Endothelial cell (in vitro differentiated cells): ENCODE measurements around the gene RRBP1. TPM values are rescaled to one million over a fixed set of nuclear protein-coding genes. Genes with fewer than 3 reads are reported as not detected.

Source experiments
- DNase-seq: peaks from one replicate; pipeline ENCODE4 v3.0.0; 2021; ENCODE audit warnings: low spot score
- H3K27ac Mint-ChIP-seq: one replicate; pipeline ENCODE4 v1.8.0; 2021; ENCODE audit warnings: mixed read lengths, inconsistent platforms; ENCODE audit not compliant: unreplicated experiment
- H3K27me3 Mint-ChIP-seq: one replicate; pipeline ENCODE4 v1.8.0; 2021; ENCODE audit warnings: mild to moderate bottlenecking, moderate library complexity, mixed read lengths, inconsistent platforms; ENCODE audit not compliant: unreplicated experiment
- H3K36me3 Mint-ChIP-seq: one replicate; pipeline ENCODE4 v1.8.0; 2021; ENCODE audit warnings: mild to moderate bottlenecking, low read depth, mixed read lengths, inconsistent platforms; ENCODE audit not compliant: unreplicated experiment
- H3K4me1 Mint-ChIP-seq: one replicate; pipeline ENCODE4 v1.8.0; 2021; ENCODE audit warnings: mild to moderate bottlenecking, mixed read lengths, inconsistent platforms; ENCODE audit not compliant: unreplicated experiment
- H3K4me3 Mint-ChIP-seq: one replicate; pipeline ENCODE4 v1.8.0; 2021; ENCODE audit warnings: mild to moderate bottlenecking, mixed read lengths, inconsistent platforms; ENCODE audit not compliant: unreplicated experiment
- H3K9me3 Mint-ChIP-seq: one replicate; pipeline ENCODE4 v1.8.0; 2021; ENCODE audit warnings: mixed read lengths, inconsistent platforms; ENCODE audit not compliant: unreplicated experiment
- total RNA-seq: library from RNA; stranded (reverse); fragmentation: NEBNext Ultra II Directional; extraction: Animal tissue kit (Norgen Biotek cat#: 25700); gene quantifications from one replicate; pipeline ENCODE4 v1.2.1, GENCODE V29; 2021; ENCODE audit not compliant: unreplicated experiment
- TF ChIP-seq, protein P1 (sequence below): fragments of 200-600 bp; sonication (generic); IDR thresholded peaks from one replicate; pipeline ENCODE4 v1.5.0; 2021; ENCODE audit warnings: antibody characterized with exemption; ENCODE audit not compliant: unreplicated experiment

The RRBP1 gene
- total RNA-seq, 1 donor from 2014 or later, result 179 TPM

GRCh38 chr20:17683218-17684076, 1.4 kb upstream of the RRBP1 start:
- no peak for DNase-seq
- Mint-ChIP-seq H3K27me3 (peaks cover 16% of the 10 kb centered on the region), H3K4me3 (peak overlapping the region; percentile 84), H3K27ac (peak overlapping the region; percentile 73), H3K36me3 (peaks cover 10% of the 10 kb centered on the region), H3K4me1 (peaks cover 20% of the 10 kb centered on the region), H3K9me3 (no peaks in the 10 kb centered on the region)
- TF ChIP-seq, protein P1, sequence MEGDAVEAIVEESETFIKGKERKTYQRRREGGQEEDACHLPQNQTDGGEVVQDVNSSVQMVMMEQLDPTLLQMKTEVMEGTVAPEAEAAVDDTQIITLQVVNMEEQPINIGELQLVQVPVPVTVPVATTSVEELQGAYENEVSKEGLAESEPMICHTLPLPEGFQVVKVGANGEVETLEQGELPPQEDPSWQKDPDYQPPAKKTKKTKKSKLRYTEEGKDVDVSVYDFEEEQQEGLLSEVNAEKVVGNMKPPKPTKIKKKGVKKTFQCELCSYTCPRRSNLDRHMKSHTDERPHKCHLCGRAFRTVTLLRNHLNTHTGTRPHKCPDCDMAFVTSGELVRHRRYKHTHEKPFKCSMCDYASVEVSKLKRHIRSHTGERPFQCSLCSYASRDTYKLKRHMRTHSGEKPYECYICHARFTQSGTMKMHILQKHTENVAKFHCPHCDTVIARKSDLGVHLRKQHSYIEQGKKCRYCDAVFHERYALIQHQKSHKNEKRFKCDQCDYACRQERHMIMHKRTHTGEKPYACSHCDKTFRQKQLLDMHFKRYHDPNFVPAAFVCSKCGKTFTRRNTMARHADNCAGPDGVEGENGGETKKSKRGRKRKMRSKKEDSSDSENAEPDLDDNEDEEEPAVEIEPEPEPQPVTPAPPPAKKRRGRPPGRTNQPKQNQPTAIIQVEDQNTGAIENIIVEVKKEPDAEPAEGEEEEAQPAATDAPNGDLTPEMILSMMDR, result no peak

- H3K27me3 Mint-ChIP-seq, result peaks cover 16% of the 10 kb centered on the region
- H3K4me3 Mint-ChIP-seq, result peak overlapping the region; percentile 84
- H3K27ac Mint-ChIP-seq, result peak overlapping the region; percentile 33
- H3K4me1 Mint-ChIP-seq, result peaks cover 20% of the 10 kb centered on the region
- no peaks in the 10 kb centered on the region for H3K9me3 Mint-ChIP-seq
- H3K36me3 Mint-ChIP-seq, result peaks cover 14% of the 10 kb centered on the region
- TF ChIP-seq, protein P1, result peak; percentile 47
- no peak for DNase-seq
Observed at GRCh38 chr20:17682889-17683198, 802 bp upstream of the RRBP1 start.

DNA sequence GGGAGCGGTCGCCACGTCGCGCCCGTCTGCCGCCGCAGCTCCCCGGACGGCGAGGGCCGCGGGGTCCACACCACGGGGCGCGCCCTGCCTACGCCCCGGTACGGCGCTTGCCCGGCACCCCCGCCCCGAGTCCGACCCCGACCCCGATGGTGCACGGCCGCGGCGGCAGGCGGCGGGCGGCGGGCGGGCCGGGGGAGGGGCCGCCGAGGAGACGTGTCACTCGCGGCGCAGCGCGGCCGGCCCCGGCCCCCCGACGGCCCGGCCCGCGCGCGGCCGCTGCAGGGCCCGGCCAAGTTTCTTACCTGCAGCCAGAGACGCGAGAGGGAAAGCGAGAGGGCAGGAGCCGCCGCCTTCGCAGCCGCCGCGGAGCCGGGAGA, 328 bp downstream of the RRBP1 start:
- Mint-ChIP-seq H3K9me3 (no peaks in the 10 kb centered on the region), H3K36me3 (peaks cover 14% of the 10 kb centered on the region), H3K27ac (no peak overlapping the region), H3K27me3 (peaks cover 16% of the 10 kb centered on the region), H3K4me3 (no peak overlapping the region), H3K4me1 (peaks cover 20% of the 10 kb centered on the region)
- TF ChIP-seq, protein P1, result no peak
- no peak for DNase-seq

- H3K36me3 Mint-ChIP-seq, result peaks cover 14% of the 10 kb centered on the region
- H3K4me3 Mint-ChIP-seq, result peak overlapping the region; percentile 94
- no peaks in the 10 kb centered on the region for H3K9me3 Mint-ChIP-seq
- H3K27me3 Mint-ChIP-seq, result peaks cover 15% of the 10 kb centered on the region
- peaks cover 20% of the 10 kb centered on the region for H3K4me1 Mint-ChIP-seq
- TF ChIP-seq, protein P1, result peak; percentile 57
- peak overlapping the region; percentile 87 for H3K27ac Mint-ChIP-seq
- peak; percentile 93 for DNase-seq
Observed at GRCh38 chr20:17680836-17681725, 961 bp downstream of the RRBP1 start.
